ENCODE data around the gene TMEM87A.
"Not testable (repeated sequence)": the region's sequence is repeated elsewhere in the genome, so short reads cannot be mapped to it uniquely, and the experiment has no call there.

Gene TMEM87A, protein sequence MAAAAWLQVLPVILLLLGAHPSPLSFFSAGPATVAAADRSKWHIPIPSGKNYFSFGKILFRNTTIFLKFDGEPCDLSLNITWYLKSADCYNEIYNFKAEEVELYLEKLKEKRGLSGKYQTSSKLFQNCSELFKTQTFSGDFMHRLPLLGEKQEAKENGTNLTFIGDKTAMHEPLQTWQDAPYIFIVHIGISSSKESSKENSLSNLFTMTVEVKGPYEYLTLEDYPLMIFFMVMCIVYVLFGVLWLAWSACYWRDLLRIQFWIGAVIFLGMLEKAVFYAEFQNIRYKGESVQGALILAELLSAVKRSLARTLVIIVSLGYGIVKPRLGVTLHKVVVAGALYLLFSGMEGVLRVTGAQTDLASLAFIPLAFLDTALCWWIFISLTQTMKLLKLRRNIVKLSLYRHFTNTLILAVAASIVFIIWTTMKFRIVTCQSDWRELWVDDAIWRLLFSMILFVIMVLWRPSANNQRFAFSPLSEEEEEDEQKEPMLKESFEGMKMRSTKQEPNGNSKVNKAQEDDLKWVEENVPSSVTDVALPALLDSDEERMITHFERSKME

DNA sequence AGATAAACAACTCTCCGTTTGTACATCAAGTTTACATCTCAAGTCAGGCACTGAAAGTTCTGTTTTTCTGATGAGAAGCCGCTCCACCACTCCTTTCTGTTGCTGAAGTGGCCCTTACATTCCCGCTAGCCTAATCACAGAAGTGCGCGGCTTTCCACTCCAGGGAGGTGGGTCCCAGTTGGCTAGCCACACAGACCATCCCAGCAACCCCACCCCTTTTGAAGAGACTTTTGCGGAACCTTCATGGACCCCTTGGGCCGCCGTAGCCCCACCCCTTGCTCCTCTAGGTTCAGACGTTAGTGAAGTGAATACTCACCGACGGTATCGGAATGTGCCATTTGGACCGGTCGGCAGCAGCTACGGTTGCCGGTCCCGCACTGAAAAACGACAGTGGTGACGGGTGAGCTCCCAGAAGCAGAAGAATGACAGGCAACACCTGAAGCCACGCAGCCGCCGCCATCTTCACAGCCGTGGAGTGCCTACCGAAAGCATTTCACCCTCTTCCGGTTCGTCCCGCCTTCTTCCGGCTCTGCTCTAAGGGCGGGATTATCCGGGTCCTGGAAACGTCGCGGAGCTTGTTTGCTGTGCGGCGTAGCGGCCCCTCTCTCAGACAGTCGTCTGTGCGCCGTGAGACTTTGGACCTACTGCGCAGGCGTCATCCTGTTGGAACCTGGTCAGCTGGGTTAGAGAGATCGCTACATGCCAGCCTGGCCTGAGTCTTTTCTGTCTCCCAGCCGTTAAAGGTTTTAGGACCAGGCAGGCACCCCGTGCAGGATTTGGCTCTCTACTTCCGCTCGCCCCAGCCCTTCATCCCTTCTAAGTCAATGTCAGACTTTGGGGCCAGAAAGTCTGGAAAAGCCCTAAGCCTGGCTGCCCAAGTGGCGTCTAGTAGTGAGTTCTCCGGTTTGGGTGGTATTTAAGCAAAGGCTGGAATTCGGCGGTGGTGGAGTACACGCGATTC is at the start of gene TMEM87A, which contains the start of gene GANC:
TMEM87A (minus strand) TSS at position 495 of the 961 bp plus-strand sequence; CDS start at position 460, 35 bp downstream.
GANC (plus strand) TSS at position 263 of the 961 bp plus-strand sequence. CDS start 1,281 bp downstream, outside the sequence.
- peak; percentile 98 for DNase-seq

DNA sequence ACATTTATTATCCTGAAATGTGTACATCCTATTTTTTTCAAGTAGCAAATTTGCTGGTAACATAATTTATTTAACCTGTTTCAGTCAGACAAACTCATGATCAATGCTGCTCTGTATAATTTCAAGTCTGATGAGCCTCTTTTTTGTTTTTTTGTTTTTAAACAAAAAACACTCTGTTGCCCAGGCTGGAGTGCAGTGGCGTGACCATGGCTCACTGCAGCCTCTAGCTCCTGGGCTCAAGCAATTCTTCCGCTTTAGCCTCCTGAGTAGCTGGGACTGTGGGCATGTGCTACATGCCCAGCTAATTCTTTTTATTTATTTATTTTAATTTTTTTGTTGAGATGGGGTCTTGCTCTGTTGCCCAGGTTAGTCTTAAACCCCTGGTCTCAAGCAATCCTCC is 46.0 kb upstream of the TMEM87A start:
- no peak for DNase-seq

DNA sequence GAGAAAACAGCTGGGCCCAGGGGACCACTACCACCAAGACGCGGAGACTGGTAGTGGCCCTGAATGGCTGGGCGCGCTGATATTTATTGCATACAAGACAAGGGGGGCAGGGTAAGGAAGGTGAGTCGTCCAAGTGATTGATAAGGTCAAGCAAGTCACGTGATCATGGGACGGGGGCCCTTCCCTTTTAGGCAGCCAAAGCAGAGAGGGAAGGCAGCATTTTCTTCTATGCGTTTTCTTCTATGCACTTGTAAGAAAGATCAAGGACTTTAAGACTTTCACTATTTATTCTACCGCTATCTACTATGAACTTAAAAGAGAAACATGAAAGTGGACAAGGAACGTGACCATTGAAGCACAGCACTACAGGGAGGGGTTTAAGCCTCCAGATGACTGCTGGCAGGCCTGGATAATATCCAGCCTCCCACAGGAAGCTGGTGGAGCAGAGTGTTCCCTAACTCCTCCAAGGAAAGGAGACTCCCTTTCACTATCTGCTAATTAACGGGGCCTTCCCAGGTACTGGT is 43.1 kb upstream of the TMEM87A start:
- not testable (repeated sequence) for DNase-seq

DNA sequence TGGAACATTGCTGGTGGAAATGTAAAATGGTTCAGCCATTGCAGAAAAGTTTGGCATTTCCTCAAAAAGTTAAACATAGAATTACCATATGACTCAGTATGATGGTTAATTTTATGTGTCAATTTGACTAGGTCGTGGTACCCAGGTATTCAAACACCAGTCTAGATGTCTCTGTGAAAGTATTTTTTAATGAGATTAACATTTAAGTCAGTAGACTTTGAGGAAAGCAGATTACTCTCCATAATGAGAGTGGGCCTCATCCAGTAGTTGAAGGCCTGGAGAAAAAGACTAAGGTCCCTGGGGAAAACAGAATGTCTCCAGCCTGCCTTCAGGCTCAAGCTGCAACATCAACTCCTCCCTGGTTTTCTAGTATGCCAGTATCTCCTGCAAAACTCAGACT is 42.3 kb upstream of the TMEM87A start:
- DNase-seq: peak; percentile 3

DNA sequence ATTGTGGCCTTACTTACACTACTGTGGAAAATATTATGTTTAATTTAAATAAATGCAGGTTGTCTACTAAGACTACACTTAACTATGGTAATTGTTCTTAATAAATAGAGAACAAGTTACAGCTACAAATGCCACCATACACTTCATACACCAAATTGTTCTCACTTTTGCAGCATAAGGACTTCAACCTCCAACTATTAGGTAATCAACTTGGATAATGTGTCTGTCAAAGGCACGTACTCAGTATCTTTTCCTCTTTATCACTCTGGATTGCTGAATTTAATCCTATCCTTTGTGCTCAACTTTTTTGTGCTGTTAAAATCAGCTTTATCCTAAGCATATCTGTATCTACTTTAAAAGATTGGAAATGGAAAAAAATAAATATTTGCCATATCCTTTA is 41.6 kb upstream of the TMEM87A start:
- DNase-seq: no peak

DNA sequence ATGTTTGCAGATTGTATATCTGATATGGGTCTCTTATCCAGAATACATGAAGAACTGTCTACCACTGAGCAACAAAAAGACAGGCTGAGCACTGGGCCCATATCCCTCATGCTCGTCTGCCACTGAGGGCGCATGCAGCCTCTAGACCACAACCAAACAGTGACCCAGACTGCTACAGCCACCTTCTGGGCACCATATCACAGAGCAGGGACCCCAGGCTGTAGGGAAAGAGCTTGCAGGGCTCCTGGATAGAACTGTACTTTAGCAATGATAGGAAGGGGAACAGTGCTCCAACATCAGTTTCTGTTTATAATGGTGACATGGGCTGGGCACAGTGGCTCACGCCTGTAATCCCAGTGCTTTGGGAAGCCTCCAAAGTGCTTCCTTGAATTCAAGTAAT is 40.2 kb upstream of the TMEM87A start:
- no peak for DNase-seq

DNA sequence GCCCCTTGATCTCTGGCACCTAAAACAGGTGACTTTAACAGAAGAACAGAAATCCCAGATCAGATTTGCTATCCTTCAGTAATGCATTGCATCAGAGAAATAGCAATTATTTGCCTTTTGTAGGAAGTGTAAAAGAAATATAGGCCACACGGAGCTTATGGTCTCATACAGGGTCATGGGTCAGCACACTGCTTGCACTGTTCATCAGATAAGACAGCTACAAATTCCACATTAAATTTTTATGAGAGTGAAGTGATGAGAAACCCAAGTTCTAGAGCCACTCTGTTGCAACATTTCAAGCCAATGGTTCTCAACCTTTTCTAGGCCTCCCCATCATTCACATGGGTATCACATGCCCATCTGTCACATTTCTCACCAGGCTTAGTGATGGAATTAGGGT is 33.4 kb upstream of the TMEM87A start:
- DNase-seq: no peak

DNA sequence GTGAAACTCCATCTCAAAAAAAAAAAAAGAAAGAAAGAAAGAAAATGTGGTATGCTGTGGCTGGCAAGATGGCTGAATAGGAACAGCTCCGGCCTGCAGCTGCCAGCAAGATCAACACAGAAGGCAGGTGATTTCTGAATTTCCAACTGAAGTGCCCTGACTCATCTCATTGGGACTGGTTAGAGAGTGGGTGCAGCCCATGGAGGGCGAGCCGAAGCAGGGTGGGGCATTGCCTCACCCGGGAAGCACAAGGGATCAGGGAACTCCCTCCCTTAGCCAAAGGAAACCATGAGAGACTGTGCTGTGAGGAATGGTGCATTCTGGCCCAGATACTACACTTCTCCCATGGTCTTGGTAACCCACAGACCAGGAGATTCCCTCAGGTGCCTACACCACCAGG is 27.8 kb upstream of the TMEM87A start:
- DNase-seq: not testable (repeated sequence)

DNA sequence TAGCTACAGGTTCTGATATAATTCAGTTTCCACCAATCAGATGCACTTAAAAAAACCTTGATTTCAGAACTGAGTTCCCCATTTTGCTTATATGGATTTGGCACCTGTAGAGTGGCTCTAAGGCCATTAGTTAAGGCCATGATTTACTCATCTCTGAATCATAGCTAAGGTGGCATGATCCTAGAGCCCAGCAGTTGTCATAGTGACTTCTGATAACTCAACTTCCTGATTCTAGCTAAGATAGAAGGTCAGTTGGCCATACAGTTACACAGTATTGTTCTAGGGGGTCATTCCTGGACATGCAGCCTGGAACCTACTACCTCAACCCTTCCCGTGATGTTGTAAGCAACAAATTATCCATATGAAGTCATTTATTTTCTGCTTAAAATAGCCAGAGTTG is 15.9 kb upstream of the TMEM87A start:
- peak; percentile 1 for DNase-seq

DNA sequence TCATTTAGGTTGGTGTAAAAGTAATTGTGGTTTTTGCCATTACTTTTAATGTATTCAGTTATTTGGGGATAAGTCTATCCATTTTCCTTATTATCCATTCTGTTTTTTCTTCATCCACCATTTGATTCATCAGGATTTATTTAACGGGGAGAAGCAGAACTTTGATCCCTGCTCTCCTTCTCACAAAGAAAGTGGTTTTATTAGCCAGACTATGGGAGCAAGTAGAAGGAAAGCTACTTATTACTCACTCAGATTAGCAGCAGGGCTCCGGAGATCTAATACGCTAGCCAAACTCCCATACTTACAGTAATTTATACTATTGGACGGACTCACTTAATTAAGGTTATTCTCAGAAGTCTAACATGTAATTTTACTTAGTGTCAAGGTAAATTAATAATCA is 14.7 kb upstream of the TMEM87A start:
- no peak for DNase-seq

DNA sequence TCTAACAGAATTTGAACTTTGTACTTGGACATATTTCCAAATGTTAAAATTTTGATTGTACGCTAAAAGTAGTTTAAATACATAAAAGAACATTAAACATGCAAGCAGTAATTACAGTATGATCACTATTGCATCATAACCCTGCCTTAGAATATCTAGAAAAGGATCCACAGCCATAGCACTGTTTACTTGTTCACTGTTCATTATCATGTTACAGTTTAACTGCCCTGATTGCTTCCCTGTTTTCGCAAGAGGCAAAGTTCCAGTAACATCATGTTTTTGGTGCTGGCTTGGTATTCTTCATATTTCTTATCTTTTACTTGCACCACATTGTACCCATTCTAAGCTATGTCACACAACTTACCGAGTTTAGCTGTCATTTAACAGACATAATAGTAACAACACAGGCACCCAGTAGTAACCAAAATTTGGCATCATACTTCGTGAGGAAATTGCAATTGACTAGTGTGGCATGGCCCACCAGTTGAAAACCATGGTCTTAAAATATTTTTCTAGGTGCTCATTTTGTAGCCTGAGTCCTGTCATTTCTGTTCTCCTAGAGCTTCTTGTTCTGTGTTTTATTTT is 13.3 kb upstream of the TMEM87A start:
- no peak for DNase-seq

DNA sequence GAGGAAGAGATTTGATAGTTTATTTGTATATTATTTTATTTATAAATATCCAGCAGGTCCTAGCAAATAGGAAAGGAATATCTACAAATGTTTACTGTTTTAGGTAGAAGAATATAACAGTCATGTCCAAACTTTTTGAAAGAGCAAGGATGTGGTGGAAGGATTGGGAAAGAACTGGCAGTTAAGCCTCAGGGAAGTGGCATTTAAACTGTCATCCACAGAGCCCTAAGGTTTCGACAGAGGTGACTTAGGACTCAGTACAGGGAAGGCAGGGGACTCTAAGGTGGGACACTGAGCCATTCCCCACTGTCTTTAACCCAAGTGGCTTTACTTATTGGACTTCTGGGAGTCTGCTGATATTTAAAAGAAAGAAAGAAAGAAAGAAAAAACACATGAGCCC is 11.8 kb upstream of the TMEM87A start:
- DNase-seq: no peak

DNA sequence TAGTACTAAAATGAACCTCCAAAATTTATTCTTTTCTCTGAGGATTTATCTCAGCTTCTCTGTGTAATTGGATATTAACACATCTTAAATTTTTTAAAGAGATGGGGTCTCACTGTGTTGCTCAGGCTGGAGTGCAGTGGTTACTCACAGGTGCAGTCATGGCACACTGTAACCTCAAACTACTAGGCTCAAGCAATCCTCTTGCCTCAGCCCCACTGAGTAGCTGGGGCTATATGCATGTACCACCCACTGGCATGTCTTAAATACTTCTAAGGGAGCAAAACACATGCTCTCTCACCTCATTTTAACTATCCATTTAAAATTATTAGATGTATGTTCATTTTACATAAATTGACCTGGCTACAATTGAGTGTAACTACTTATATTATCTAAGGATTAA is 11.3 kb upstream of the TMEM87A start:
- no peak for DNase-seq

DNA sequence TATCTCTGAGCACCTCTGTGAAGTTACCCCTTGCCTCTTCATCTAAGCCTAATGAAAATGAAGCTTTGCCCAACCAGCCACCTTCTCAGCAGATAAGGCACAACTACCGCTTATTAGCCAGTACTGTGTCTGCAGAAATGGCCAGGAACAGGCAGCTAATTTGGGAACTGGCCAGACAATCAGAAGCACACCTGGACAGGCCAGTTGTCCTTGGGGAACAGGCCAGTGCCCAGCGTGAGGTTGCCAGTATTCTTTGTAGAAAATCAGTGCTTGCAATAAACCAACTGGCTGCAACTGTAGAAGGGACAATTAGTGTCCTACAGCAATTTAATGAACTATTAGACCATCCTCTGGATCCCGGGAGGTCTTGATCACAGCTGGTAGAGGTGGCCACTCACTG is 10.4 kb upstream of the TMEM87A start:
- no peak for DNase-seq

DNA sequence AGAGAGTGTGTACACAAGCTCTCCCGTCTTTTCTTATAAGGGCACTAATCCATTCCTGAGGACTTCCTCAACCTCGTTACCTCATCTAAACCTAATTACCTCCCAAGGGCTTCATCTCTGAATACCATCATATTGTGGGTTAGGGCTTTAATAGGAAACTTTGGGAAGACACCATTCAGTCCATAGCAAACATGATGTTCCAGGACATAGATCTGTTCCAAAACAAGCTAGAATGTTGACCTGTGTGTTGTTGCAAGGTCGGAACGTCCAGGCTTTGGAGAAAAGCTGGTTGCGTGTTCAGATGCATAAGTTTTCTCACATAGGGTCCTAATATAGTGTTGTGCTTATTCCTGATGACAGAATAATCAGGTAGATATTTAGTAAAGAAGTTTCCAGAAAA is 9.7 kb upstream of the TMEM87A start:
- no peak for DNase-seq

DNA sequence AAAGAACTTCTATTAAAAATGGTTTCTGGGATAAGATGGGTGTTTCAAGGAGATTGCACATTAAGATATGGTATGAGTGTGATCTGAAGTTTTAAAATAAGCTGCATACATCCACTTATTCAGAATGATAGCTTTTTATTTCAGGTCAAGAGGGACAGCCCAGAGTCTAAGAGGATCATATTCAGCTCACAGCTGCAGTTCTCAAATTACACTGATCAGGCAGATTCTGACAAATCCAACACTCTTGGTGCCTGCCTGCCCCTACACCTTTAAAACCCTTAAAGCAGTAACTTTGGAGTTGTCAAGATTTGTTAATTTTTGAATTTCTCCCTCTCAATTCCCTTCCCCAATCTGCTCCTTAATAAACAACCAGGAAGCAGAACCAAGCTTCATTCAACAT is 9.1 kb upstream of the TMEM87A start:
- DNase-seq: no peak

DNA sequence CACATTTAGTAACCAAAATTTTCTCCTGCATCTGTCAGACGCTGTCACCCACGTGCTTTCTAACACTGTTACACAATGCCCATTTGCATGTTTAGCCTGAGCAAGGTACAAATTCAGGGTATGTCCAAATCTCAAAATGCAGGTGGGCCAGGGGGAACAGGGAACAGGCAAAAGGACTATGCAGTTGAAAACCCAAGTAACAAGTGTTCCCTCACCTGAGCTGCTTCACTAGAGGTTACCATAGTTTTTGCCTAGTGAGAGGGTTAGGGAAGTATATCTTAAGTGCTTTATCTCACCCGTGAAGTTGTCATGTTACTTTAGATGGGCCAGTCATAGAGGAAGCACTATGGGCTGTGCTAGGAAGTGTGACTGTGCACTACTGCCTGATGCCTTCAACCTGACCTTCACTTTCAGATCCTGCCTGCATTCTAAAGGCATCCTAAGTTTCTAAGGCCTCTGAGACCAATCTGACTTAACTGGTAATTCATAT is 6.0 kb upstream of the TMEM87A start:
- DNase-seq: peak; percentile 39

DNA sequence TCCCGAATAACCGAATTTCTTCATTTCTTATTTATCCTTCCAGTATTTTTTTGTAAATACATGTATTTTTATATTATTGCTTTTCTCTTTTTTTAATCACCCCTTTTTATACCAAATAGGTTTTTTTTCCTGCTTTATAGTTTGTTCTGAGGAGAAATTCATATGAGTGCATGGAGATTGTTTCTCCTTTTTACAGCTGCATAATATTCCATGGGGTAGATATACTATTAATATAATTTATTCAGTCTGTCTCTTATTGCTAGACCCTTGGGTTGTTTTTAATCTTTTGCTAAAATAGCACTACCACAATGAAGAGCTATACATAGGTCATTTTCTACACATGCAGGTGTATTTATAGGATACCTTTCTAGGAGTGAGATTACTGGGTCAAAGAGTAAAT is 3.5 kb upstream of the TMEM87A start:
- no peak for DNase-seq

DNA sequence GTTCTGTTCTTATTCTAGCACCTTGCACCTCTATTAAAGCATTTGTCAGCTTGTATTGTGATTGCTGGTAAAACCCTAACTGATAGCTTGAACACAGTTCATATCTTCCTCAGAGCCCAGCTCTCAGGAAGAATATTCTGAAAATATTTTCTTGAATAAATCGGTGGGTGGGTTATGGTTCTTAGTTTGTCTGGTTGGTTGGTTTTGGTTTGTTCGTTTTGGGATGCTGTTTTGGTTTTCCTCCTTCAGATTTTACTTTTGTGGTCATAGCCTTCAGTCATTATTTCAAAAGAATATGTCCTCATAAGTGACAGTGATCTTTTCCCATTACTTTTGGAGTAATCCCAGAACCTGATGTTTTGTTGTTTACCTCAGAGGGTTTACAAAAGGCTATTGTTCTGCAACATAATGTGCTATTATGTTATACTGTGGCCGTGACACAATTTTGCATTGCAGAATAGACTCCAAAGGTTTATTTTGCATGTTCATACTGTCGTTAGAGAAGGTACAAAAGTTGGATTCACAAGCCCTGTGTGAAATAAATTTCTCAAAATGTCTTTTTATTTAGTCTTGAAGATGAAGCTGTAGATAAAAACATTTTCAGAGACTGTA is 2.7 kb upstream of the TMEM87A start:
- DNase-seq: peak; percentile 1

DNA sequence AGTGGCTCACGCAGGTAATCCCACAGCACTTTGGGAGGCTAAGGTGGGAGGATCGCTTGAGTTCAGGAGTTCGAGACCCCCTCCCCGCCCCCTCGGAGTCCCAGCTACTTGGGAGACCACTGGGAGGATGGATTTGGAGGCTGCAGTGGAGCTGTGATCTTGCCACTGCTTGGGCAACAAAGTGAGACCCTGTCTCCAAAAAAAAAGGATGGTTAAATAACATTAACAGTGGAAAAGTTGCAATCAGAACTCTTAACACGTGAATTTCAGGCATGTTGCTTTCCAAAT is 1.4 kb upstream of the TMEM87A start:
- no peak for DNase-seq

DNA sequence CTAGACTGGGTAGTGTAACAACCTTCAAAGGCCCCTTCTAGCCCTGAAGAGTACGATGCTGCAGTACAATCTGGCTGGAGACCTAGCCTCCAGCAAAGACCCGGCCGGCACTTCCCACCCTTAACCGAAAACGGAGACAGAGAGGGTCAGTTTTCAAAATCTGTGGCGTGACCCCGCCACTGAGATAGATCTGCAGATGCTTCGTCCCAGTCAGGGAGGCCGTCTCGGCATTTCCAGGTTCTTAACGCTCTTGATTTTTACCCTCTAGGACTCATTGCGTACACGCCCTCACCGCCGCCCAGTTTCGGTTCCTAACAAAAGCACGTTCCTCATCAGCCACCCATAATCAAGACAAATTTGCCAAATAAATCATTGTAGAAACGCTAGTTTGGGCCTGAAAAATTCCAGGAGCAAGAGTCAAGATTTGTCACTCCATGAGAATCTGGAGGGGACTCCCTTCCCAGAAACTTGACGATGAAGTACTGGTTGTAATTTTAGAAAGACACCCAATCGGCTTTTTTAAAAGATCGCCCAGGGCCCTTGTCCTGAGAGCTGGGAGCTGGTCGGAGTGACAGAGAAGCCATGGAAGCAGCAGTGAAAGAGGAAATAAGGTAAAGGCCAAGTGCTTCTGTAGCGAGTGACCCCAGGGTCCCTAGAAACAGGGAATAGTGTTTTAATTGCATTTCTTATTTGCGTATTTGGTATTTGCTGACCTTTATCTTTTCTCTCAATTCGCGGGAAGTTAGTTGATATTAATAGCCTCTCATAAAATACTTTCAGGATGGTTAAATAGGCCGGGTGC is 868 bp upstream of the TMEM87A start:
- peak; percentile 72 for DNase-seq

DNA sequence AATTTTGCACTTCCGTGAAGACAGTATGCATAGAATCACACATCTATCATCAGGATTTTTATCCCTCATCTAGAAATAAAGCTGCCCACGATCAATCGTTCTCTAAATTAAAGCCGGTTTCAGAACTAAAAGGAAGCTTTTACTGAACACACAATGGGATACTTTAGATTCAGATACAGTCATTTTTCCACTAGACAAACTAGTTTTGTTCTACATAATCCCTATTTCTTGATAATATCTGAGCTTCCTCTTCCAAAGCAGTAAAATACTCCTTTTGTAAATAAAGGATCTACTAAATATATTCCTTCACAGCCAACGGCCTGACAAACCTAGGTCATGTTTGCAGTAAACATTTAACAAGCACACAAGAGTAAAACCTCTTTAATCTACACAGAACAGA is 2.2 kb downstream of the TMEM87A start:
- no peak for DNase-seq

All from activated CD4-positive, alpha-beta T cell treated with anti-CD3 and anti-CD28 coated beads, Interleukin-10, Interleukin-2, amounts not matched to agents 100 ng/mL and 50 ng/mL, durations not matched to agents 16 hours and 8 hours (primary cell).